Type B pancreatic cell (in vitro differentiated cells): ENCODE measurements around the gene NELL1. TPM values are rescaled to one million over a fixed set of nuclear protein-coding genes. Genes with fewer than 3 reads are reported as not detected.

Experiments
- DNase-seq: peaks from one replicate; pipeline ENCODE4 v3.0.0; 2021; ENCODE audit warnings: mixed read lengths; ENCODE audit not compliant: unreplicated experiment; ENCODE audit errors: extremely low spot score
- H3K27ac Mint-ChIP-seq: 2 replicates; pipeline ENCODE4 v1.8.0; 2021; ENCODE audit warnings: mild to moderate bottlenecking, mixed read lengths
- H3K27me3 Mint-ChIP-seq: 2 replicates; pipeline ENCODE4 v1.8.0; 2021; ENCODE audit warnings: mixed read lengths
- H3K36me3 Mint-ChIP-seq: 2 replicates; pipeline ENCODE4 v1.8.0; 2021; ENCODE audit warnings: mixed read lengths
- H3K4me1 Mint-ChIP-seq: one replicate; pipeline ENCODE4 v1.8.0; 2021; ENCODE audit warnings: mixed read lengths; ENCODE audit not compliant: unreplicated experiment
- H3K4me3 Mint-ChIP-seq: 2 replicates; pipeline ENCODE4 v1.8.0; 2021; ENCODE audit warnings: mild to moderate bottlenecking, mixed read lengths
- H3K9me3 Mint-ChIP-seq: 2 replicates; pipeline ENCODE4 v1.8.0; 2021; ENCODE audit warnings: mixed read lengths
- total RNA-seq: library from RNA; stranded (reverse); gene quantifications from 2 replicates; pipeline ENCODE4 v1.2.1, GENCODE V29; 2021; ENCODE audit warnings: low replicate concordance
- TF ChIP-seq, protein P1 (sequence below): fragments of 200-600 bp; sonication (generic); conservative IDR thresholded peaks from 2 replicates; pipeline ENCODE4 v1.5.0; 2021; ENCODE audit warnings: antibody characterized with exemption, mild to moderate bottlenecking

Gene NELL1
- total RNA-seq, 1 donor from 2014 or later, result 16.9 TPM

DNA sequence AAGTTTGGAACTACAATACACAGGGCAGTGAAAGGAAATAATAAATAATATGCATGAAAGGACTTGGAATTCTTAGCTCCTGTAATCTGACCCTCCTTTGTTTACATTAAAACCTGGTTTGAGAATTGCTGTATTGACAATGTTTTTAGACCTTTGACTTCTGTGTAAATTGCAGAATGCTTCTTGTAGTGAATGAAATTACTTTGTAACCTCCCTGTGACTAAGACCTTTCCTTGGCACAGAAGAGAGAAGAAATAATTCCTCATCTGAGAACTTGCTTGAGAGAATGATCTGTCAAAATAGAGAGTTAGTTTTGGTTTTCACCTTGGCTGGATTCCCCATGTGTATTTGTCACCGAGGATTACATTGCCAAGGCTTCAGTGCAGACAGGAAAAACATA lies 883.5 kb downstream of the NELL1 start:
- TF ChIP-seq, protein P1, sequence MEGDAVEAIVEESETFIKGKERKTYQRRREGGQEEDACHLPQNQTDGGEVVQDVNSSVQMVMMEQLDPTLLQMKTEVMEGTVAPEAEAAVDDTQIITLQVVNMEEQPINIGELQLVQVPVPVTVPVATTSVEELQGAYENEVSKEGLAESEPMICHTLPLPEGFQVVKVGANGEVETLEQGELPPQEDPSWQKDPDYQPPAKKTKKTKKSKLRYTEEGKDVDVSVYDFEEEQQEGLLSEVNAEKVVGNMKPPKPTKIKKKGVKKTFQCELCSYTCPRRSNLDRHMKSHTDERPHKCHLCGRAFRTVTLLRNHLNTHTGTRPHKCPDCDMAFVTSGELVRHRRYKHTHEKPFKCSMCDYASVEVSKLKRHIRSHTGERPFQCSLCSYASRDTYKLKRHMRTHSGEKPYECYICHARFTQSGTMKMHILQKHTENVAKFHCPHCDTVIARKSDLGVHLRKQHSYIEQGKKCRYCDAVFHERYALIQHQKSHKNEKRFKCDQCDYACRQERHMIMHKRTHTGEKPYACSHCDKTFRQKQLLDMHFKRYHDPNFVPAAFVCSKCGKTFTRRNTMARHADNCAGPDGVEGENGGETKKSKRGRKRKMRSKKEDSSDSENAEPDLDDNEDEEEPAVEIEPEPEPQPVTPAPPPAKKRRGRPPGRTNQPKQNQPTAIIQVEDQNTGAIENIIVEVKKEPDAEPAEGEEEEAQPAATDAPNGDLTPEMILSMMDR, result no peak
- H3K4me1 Mint-ChIP-seq, result peaks cover 33% of the 10 kb centered on the region
- H3K36me3 Mint-ChIP-seq, result no peaks in the 10 kb centered on the region
- peak overlapping the region; percentile 24 for H3K27ac Mint-ChIP-seq
- H3K4me3 Mint-ChIP-seq, result peak overlapping the region; percentile 21
- DNase-seq, result no peak
- no peaks in the 10 kb centered on the region for H3K9me3 Mint-ChIP-seq
- no peaks in the 10 kb centered on the region for H3K27me3 Mint-ChIP-seq

DNA sequence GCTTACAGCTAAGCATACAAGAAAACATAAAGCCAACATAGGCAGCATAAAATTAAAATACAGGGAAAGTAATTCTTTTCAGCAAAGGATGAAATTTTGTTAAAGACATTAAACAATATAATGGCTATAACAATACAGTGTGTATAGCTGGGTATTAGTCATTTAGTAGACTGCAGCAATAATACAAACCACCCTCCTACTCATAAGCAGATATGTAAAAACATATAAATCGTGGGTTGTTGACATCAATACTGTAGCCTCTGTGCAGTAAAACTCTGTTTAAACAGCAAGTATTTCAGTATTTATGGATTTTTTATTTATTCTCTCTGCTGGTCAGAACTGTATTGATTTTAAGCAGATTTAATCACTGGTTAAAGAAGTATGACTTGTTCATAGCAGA lies 884.4 kb downstream of the NELL1 start:
- DNase-seq, result no peak
- H3K4me3 Mint-ChIP-seq, result no peak overlapping the region
- H3K27me3 Mint-ChIP-seq, result no peaks in the 10 kb centered on the region
- no peak overlapping the region for H3K27ac Mint-ChIP-seq
- H3K4me1 Mint-ChIP-seq, result peaks cover 33% of the 10 kb centered on the region
- H3K9me3 Mint-ChIP-seq, result no peaks in the 10 kb centered on the region
- TF ChIP-seq, protein P1, result no peak
- no peaks in the 10 kb centered on the region for H3K36me3 Mint-ChIP-seq

DNA sequence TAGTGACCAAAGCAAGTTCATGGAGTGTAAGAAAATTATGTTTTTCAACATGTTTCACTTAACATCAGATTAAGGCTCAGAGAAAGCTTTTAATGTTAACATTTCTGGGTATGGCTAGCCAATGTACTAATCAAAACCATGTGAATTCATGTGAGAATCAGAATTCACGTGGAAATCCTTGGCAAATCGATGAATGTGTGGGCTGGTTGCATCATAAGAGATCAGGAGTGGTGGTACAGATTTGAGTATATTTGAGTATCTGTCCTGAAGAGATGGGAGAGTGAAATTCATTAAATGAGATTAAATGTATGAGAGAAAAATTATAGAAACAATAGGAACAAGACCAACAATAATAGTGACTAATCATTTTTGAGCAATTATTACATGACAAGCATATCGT lies 884.9 kb downstream of the NELL1 start:
- Mint-ChIP-seq H3K4me1 (peaks cover 33% of the 10 kb centered on the region), H3K27me3 (no peaks in the 10 kb centered on the region), H3K9me3 (no peaks in the 10 kb centered on the region), H3K36me3 (no peaks in the 10 kb centered on the region), H3K27ac (no peak overlapping the region), H3K4me3 (no peak overlapping the region)
- TF ChIP-seq, protein P1, result no peak
- DNase-seq, result no peak

DNA sequence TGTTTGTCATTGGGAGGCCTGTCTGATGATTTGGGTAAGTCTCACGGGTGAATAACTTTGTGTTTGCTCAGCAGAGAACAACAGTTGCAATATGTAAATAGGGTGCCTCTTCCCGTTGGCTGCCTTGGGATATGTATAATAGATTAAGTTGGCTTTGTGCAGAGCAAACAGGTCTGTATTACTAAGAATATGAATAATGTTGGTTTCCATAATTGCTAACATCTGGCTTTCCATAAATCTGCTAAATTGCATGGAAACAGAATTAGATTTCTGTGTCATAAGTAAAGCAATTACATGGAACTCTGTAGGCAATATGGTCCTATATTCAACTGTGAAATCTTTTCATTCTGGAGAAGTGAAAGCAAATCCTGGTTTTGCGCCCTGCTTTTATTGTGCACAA lies 887.5 kb downstream of the NELL1 start:
- Mint-ChIP-seq H3K27ac (no peak overlapping the region), H3K4me3 (no peak overlapping the region), H3K9me3 (no peaks in the 10 kb centered on the region), H3K27me3 (no peaks in the 10 kb centered on the region), H3K36me3 (no peaks in the 10 kb centered on the region), H3K4me1 (peaks cover 33% of the 10 kb centered on the region)
- DNase-seq, result no peak
- TF ChIP-seq, protein P1, result no peak

DNA sequence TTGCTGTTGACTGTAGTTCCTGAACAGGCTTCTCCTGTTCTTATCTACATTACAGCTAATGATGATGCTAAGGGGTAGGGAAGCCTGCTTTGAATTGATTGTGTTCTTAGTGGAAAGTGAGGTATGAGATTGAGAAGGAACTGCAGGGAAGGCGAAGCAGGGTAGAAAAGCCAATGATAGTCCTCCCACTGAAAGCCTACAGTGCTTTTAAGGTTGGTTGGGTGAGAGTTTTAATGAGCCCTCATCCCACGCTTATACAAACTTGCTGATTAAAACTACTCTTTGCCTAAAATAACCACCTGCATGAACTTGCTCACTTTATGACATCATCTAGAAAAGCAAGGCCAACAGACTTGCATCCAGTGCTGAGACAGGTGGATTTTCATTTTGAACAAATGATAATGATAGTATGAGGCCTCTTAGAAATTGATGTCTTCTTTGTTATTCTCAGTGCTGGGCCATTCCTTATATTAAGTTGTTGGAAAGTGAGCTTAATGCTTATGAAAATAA lies 891.1 kb downstream of the NELL1 start:
- peaks cover 14% of the 10 kb centered on the region for H3K4me1 Mint-ChIP-seq
- peaks cover 4% of the 10 kb centered on the region for H3K27me3 Mint-ChIP-seq
- H3K4me3 Mint-ChIP-seq, result no peak overlapping the region
- H3K36me3 Mint-ChIP-seq, result no peaks in the 10 kb centered on the region
- no peak for DNase-seq
- TF ChIP-seq, protein P1, result no peak
- H3K9me3 Mint-ChIP-seq, result no peaks in the 10 kb centered on the region
- H3K27ac Mint-ChIP-seq, result no peak overlapping the region

DNA sequence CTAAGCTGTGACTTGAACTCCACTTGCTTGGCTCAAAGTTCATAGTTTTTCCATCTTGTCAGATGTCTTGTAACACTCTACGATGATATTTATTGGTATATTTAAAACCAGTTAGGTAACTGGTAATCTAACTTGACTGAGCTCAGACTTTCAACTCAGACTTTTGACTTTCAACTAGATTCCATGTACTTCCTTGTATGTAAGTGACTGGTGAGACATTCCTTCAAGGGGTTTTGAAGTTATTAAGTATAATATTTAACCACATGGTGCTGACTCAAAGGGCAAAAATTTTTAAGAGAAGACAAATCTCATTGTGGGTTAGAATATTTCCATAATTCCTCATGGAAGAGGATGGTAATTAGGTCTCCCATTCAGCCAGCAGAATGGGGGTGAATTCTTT lies 892.2 kb downstream of the NELL1 start:
- TF ChIP-seq, protein P1, result no peak
- H3K9me3 Mint-ChIP-seq, result no peaks in the 10 kb centered on the region
- H3K4me1 Mint-ChIP-seq, result peaks cover 6% of the 10 kb centered on the region
- no peak overlapping the region for H3K4me3 Mint-ChIP-seq
- no peaks in the 10 kb centered on the region for H3K36me3 Mint-ChIP-seq
- no peak for DNase-seq
- peaks cover 4% of the 10 kb centered on the region for H3K27me3 Mint-ChIP-seq
- no peak overlapping the region for H3K27ac Mint-ChIP-seq
